Posterior vena cava (tissue), 2 donors: Measurements from ENCODE around the gene TRIM24. TPM values are rescaled to one million over a fixed set of nuclear protein-coding genes. Genes with fewer than 3 reads are reported as not detected.

Source experiments
- DNase-seq: peaks from one replicate; pipeline ENCODE4 v3.0.0-alpha.2; 2020; ENCODE audit warnings: low spot score
- intact Hi-C, 2 donors: fragments of 100-400 bp; cut with DNase I; formaldehyde crosslinking; loops; one replicate each; pipeline versions ENCODE4 v1.14.1 to v1.14.2; 2022 to 2023
- total RNA-seq, 2 donors: library from RNA; stranded (reverse); fragmentation: NEBNext Ultra II Directional; extraction: Animal tissue kit (Norgen Biotek cat#: 25700); gene quantifications; one replicate each; pipeline ENCODE4 v1.2.1, GENCODE V29; 2021
- donor health status: DM: yes; HTN: yes; CAD: no.
- donor health status: DM: yes; HTN: yes; CAD: no.

Gene TRIM24
- total RNA-seq, 2 donors from 2014 or later, result 10.0 to 11.7 TPM

DNA sequence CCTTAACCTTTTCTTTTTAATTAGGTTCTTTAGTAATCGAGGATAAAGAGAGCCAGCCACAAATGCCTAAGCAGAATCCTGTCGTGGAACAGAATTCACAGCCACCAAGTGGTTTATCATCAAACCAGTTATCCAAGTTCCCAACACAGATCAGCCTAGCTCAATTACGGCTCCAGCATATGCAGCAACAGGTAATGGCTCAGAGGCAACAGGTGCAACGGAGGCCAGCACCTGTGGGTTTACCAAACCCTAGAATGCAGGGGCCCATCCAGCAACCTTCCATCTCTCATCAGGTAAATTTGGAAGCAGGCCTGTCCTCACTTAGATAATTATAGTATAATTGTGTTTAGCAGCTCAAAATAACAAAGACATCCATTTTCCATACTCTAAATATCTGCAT is 94.6 kb downstream of the TRIM24 start:
- DNase-seq, result no peak
- intact Hi-C loops, result no loop called here

- DNase-seq, result no peak
- intact Hi-C loops, result no loop called here
These were observed 95.6 kb downstream of the TRIM24 start for GRCh38 chr7:138555684-138556083.

- intact Hi-C loops, result no loop called here
- DNase-seq, result no peak
These were observed 96.9 kb downstream of the TRIM24 start for GRCh38 chr7:138556771-138557484.

DNA sequence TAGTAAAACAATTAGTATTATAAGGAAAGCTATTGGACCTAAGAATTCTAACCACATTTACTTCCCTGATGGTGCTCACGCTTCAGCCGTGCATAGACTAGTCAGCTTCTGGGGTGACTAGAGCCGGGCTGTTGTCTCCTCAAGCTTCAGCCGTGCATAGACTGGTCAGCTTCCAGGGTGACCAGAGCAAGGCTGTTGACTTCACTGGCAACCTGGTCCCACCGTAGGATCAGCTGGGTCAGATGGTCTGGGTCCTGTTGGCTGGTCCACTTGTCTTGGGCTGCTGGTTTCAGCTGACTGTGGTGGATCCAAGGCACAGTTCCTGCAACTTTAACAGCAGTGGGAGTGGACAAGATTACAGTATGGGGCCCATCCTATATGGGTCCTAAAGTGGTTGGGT is 99.4 kb downstream of the TRIM24 start:
- DNase-seq, result no peak
- intact Hi-C loops, result no loop called here

GRCh38 chr7:138563808-138564207 is 103.7 kb downstream of the TRIM24 start:
- no peak for DNase-seq
- intact Hi-C loops, result no loop called here

DNA sequence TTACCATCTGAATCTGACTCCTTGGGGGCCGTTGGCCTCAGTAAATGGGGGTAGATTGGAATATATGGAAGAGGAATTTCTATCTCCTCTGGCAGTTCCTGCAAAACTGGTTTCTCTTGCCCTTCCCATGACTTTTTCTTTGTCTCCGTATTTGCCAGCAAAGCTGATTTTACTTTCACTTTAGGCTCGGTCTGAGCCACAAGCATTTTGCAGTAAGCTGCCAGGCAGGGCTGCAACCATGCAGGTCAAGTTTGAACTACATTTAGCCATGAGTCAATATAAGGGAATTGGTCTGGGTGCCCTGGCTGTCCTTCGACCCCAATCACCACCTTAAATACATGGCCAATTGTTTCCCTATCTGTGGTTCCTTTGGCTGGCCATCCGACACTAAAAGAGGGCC is 104.3 kb downstream of the TRIM24 start:
- intact Hi-C loops, result no loop called here
- DNase-seq, result no peak

DNA sequence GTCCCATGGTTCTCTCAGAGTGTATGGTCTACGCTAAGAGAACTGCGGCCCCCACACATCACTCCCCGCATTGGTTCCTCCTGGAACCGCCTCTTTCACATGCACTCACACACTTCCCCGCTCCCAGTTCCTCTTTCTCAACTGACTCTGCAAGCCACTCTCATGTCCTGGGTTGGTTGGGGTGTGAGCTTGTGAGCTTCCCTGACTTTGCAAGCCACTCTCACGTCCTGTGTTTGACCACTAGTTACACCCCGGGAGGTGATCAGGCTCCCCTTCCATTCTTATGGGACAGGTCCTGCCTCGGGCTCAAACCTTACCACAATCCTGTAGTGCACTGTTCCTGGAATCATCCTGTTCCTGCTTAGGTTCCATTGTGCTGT is 105.0 kb downstream of the TRIM24 start:
- intact Hi-C loops, result no loop called here
- no peak for DNase-seq

DNA sequence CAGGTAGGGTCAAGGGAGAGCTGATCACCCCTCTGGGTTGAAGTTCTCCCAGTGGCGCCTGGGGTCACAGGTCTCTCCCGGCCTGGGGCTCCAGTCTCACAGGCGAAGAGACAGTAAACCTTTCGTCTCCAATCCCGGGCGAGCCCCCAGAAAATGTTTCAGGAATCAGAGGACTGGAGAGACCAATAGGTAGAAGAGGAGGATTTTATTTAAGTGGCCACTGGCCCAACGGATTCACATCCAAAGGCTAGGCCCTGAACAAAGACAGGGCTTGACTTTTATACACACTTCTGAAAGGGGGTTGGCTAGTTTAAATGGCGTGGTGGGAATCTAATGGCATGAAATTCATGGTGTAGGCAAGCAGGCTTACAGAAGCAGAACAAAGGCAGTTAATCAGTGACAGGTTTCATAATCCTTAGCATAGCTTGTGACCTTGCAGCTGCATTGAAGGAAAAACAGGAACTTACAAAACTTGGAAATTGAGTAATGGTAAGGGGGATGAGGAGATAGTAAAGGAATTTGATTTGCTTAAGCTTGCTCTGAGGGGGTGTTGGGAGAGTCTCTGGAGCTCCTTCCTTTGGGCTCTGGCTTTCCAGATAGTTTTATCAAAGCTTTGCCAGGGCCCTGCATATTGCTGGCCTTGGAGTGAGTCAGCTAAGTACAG is 105.5 kb downstream of the TRIM24 start:
- no peak for DNase-seq
- intact Hi-C loops, result no loop called here

DNA sequence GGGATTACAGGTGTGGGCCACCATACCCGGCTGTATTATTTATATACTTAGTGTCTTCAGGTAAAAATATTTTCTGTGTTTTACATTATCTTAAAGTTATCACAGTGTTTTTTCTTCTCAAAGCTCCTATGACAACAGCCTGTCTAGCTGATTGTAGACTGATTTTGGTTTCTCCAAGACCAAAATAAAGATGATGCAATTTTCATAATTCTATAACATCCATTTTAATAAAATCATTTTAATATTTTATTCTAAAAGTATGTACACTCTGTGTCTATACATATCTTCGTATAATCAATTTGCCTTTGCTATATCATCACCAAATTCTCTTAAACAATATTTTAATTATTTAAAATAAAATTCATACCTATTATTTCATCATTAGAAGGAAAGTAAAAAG is 108.6 kb downstream of the TRIM24 start:
- DNase-seq, result no peak
- intact Hi-C loops, result no loop called here

GRCh38 chr7:138569418-138569817 is 109.4 kb downstream of the TRIM24 start:
- DNase-seq, result no peak
- intact Hi-C loops, result no loop called here

GRCh38 chr7:138570715-138571114 is 110.7 kb downstream of the TRIM24 start:
- DNase-seq, result no peak
- intact Hi-C loops, result no loop called here

DNA sequence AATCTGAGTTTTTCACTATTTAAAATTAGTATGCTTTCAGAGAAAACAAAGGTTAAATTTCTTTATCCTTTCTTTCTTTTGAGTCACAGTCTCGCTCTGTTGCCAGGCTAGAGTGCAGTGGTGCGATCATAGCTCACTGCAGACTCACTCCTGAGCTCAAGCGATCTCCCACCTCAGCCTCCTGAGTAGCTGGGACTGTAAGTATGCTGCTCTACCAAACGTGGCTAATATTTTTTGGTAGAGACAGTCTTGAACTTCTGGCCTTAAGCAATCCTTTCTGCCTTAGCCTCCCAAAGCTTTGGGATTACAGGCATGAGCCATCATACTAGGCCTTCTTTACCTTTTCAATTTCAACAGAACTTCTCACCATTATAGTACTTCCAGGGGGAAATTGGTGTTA is 113.7 kb downstream of the TRIM24 start:
- no peak for DNase-seq
- intact Hi-C loops, result no loop called here

DNA sequence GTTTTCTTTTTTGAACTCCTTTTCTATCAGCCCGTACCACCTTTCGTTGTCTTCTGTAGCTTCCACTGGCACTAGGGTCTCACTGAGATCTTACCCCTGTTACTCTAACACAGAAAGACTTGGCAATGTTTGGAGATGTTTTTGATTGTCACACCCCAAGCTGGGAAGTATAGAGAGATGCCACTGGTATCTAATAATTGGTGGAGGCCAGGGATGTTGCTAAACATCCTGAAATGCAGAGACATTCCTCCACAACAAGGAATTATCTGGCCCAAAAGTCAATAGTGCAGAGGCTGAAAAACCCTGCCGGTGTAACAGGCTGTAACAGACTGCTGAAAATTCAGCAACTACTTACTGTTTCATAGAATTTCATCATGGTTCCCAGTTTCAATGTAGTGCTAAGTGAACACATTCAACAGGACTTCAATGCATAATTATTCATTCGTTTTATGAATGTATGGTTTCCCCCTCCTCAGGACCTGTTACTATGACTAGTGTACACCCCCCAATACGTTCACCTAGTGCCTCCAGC is 115.9 kb downstream of the TRIM24 start:
- no peak for DNase-seq
- intact Hi-C loops, result no loop called here

GRCh38 chr7:138579136-138579535 is 119.1 kb downstream of the TRIM24 start:
- intact Hi-C loops, result no loop called here
- DNase-seq, result no peak

DNA sequence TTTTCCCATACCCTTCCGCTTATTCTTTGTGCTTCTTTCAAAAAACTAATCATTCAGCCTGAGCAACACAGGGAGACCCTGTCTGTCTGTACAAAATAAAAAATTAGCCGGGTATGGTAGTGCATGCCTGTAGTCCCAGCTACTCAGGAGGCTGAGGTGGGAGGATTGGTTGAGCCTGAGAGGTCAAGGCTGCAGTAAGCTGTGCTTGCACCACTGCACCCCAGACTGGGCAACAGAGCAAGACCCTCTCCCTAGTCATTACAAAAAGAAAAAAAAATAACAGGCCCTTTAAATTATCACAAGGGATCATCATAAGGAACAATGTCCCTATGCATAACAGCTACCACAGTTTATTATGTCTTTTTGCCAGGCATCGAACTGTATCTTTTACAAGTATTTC is 119.6 kb downstream of the TRIM24 start:
- intact Hi-C loops, result no loop called here

GRCh38 chr7:138581065-138581464 is 121.0 kb downstream of the TRIM24 start:
- no peak for DNase-seq
- intact Hi-C loops, result no loop called here

More for the DNA sequence above, 119.6 kb downstream of the TRIM24 start:
- no peak for DNase-seq

DNA sequence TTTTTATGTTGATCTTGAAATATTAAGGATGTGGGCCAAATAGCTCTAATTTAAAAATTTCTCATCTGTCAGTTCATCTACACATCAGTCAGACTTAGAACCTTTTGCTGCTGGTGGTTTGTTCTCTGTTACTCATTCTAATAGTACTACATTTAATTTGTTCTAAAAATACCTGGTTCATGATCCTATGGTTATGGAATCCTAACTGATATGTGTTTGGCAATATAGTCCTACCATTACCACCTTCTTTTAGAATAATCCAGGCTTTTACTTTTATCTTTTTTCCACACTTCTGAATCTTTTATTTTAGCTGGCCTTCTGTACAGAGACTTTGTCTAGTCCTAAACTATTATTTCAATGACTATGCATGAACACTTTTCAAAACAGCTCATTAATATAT is 124.2 kb downstream of the TRIM24 start:
- no peak for DNase-seq
- intact Hi-C loops, result no loop called here

GRCh38 chr7:138584696-138585095 is 124.6 kb downstream of the TRIM24 start:
- DNase-seq, result no peak
- intact Hi-C loops, result no loop called here

- no peak for DNase-seq
- intact Hi-C loops, result no loop called here
These were observed 125.4 kb downstream of the TRIM24 start for GRCh38 chr7:138585283-138585993.

DNA sequence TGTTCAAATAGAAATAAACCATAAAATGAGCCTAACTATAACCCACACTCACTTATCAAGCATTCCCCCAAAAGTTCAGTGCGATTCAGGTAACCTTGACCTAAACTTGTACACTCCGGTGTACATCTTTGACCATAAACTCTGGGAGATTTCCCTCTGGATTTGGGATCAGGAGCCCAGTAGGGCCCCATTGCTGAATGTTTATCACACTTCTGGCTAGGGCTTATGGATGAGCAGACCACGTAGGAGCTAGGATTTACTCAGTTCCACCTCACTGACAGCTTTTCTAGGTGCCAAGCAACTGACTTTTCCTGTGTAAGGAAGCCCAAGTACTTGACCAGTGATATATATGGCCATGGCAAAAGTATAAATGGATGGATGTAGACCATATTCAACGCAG is 127.4 kb downstream of the TRIM24 start:
- intact Hi-C loops, result no loop called here

More for the DNA sequence above, 127.4 kb downstream of the TRIM24 start:
- DNase-seq, result no peak
